Panc1 (cell line): ENCODE data around the gene METTL6.

Source experiments
- POLR2AphosphoS5 ChIP-seq: IDR thresholded peaks from 2 replicates; pipeline ENCODE4 v1.6.1; 2012; ENCODE audit warnings: mild to moderate bottlenecking, low read depth, low read length, moderate library complexity
- SIN3A ChIP-seq: IDR thresholded peaks from 2 replicates; pipeline ENCODE4 v1.6.1; 2012; ENCODE audit warnings: low read depth, mild to moderate bottlenecking, low read length, moderate library complexity, borderline replicate concordance; ENCODE audit not compliant: insufficient read depth
- TCF7L2 ChIP-seq: IDR thresholded peaks from 2 replicates; pipeline ENCODE4 v1.6.1; 2011; ENCODE audit warnings: mild to moderate bottlenecking, low read depth, low read length, inconsistent platforms
- TF ChIP-seq, protein P1 (sequence below): fragments of 450-650 bp; IDR thresholded peaks from 2 replicates; pipeline ENCODE4 v1.5.1; 2017; ENCODE audit warnings: mild to moderate bottlenecking
- TF ChIP-seq, protein P2 (sequence below), 2 experiments: IDR thresholded peaks; 2 replicates each; pipeline ENCODE4 v1.6.1; 2011 to 2012; ENCODE audit warnings: low read depth in 2 of 2, control low read depth in 1 of 2, low read length in 1 of 2, mild to moderate bottlenecking in 1 of 2, moderate library complexity in 1 of 2; ENCODE audit not compliant: insufficient read depth in 1 of 2

DNA sequence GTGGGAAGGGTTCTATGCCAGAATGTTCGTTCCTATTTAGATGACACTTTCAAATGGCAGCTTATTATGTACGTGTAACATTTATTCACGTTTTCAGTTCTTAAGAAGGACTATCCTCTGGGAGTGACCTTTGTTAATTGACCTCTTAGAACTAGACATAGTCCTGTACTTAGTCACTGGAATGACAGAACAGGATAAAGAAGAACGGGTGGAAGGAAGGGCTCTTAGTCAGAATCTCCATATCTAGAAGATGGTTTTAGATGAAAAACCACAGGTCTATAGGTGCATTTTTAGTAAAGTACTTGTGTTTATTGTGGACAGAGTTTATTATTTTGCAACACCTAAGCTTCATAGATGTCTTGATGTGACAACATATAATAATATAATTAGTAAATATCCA is 6.5 kb downstream of the METTL6 start:
- TF ChIP-seq, protein P1, sequence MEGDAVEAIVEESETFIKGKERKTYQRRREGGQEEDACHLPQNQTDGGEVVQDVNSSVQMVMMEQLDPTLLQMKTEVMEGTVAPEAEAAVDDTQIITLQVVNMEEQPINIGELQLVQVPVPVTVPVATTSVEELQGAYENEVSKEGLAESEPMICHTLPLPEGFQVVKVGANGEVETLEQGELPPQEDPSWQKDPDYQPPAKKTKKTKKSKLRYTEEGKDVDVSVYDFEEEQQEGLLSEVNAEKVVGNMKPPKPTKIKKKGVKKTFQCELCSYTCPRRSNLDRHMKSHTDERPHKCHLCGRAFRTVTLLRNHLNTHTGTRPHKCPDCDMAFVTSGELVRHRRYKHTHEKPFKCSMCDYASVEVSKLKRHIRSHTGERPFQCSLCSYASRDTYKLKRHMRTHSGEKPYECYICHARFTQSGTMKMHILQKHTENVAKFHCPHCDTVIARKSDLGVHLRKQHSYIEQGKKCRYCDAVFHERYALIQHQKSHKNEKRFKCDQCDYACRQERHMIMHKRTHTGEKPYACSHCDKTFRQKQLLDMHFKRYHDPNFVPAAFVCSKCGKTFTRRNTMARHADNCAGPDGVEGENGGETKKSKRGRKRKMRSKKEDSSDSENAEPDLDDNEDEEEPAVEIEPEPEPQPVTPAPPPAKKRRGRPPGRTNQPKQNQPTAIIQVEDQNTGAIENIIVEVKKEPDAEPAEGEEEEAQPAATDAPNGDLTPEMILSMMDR: no peak
- TF ChIP-seq SIN3A (no peak), POLR2AphosphoS5 (no peak), TCF7L2 (no peak)
- TF ChIP-seq, protein P2, sequence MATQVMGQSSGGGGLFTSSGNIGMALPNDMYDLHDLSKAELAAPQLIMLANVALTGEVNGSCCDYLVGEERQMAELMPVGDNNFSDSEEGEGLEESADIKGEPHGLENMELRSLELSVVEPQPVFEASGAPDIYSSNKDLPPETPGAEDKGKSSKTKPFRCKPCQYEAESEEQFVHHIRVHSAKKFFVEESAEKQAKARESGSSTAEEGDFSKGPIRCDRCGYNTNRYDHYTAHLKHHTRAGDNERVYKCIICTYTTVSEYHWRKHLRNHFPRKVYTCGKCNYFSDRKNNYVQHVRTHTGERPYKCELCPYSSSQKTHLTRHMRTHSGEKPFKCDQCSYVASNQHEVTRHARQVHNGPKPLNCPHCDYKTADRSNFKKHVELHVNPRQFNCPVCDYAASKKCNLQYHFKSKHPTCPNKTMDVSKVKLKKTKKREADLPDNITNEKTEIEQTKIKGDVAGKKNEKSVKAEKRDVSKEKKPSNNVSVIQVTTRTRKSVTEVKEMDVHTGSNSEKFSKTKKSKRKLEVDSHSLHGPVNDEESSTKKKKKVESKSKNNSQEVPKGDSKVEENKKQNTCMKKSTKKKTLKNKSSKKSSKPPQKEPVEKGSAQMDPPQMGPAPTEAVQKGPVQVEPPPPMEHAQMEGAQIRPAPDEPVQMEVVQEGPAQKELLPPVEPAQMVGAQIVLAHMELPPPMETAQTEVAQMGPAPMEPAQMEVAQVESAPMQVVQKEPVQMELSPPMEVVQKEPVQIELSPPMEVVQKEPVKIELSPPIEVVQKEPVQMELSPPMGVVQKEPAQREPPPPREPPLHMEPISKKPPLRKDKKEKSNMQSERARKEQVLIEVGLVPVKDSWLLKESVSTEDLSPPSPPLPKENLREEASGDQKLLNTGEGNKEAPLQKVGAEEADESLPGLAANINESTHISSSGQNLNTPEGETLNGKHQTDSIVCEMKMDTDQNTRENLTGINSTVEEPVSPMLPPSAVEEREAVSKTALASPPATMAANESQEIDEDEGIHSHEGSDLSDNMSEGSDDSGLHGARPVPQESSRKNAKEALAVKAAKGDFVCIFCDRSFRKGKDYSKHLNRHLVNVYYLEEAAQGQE (IDR thresholded peaks at IDR 0.05; ENCODE audit: insufficient read depth in 1 of 2, low read depth in 2 of 2, low read length in 1 of 2): no peak
